ENCODE measurements around the gene ABLIM3. TPM values are rescaled to one million over a fixed set of nuclear protein-coding genes. Genes with fewer than 3 reads are reported as not detected.
A peak's percentile ranks its signal among the peaks of the same experiment; 100 is the strongest.

Gene ABLIM3
- total RNA-seq, 1 donor from 2014 or later, result 122 TPM

DNA sequence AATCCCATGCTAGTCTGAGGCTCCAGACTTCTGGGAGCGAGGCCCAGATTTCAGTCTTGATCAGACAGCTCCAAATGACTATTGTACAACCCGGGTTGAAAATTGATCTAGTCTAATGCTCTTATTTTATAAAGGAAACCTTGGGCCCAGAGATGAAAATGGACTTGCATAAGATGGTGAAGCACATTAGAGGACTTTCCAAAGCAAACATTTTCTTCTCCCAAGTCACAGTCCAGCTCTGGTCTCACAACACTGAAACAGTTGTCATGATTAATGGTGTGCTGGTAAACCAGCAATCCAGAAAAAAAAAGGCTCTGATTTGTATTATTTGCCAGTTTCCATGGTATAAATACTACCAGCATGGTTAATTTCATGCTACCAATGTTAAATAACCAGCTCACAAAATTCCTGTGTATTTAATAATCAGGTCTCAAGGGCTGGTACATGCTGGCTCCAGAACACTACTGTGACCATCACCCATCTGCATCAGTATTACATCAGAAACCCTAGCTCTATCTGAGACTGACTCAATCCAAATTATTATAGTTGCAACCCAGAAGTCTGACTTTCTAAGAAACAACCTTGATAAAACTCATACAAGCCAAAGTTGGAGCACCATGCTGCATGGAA, 32.5 kb upstream of the ABLIM3 start:
- H3K27ac ChIP-seq (replicated peaks), result no peak overlapping the region
- intact Hi-C loops (cut with micrococcal nuclease), result no loop called here

DNA sequence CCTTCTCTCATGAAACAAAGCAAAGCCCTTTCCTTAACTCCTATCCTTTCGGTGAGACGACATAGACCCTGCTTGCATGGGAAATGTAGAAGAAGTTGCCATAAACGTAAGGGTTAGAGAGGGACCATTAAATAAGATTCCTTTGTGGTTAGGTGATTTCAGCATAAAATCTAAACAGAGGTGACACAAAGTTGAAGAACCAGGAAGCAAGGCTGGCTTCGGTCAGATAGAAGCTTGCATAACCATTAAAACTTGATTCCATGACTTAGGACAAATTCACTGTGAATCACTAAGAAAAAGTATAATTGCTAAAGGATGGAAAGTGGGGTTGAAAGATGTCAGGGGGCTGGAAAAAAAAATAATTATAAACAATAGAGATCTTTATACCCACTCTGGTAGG, 30.9 kb upstream of the ABLIM3 start:
- Histone ChIP-seq H3K9me3 (replicated peaks) (no peaks in the 10 kb centered on the region), H3K27ac (replicated peaks) (no peak overlapping the region), H3K4me1 (peaks cover 18% of the 10 kb centered on the region), H3K36me3 (no peaks in the 10 kb centered on the region), H3K4me3 (no peak overlapping the region), H3K27me3 (ENCODE audit: low read depth) (no peaks in the 10 kb centered on the region)
- intact Hi-C loops (cut with micrococcal nuclease), result loop anchor here (10.0 kb wide), 1 partner anchor 376 kb away; no protein-coding TSS in a partner anchor
- no peak for TF ChIP-seq CTCF (IDR thresholded peaks at IDR 0.05; ENCODE audit: borderline replicate concordance)
- DNase-seq, result no peak

More for the DNA sequence above, 32.5 kb upstream of the ABLIM3 start:
- no peak for TF ChIP-seq CTCF (IDR thresholded peaks at IDR 0.05; ENCODE audit: borderline replicate concordance)
- no peaks in the 10 kb centered on the region for H3K9me3 ChIP-seq (replicated peaks)
- no peaks in the 10 kb centered on the region for H3K36me3 ChIP-seq
- H3K27me3 ChIP-seq (ENCODE audit: low read depth), result no peaks in the 10 kb centered on the region
- H3K4me3 ChIP-seq, result no peak overlapping the region
- DNase-seq, result no peak
- H3K4me1 ChIP-seq, result peaks cover 6% of the 10 kb centered on the region

DNA sequence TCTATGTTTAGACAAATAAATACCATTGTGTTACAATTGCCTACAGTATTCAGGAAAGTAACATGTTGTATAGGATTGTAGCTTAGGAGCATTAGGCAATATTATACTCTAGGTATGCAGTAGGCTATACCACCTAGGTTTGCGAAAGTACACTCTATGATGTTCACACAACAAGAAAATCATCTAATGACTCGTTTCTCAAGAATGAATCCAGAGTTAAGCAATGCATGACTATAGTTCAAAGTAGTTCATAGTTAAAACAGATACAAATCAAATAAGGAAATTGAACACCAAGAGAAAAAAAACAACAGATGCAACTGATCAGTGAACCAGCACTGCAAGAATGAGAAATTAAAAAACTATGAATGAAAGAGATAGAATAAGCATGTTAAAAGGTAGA, 27.6 kb upstream of the ABLIM3 start:
- H3K36me3 ChIP-seq, result no peaks in the 10 kb centered on the region
- H3K4me1 ChIP-seq, result peaks cover 18% of the 10 kb centered on the region
- no peak for TF ChIP-seq CTCF (IDR thresholded peaks at IDR 0.05; ENCODE audit: borderline replicate concordance)
- no peak for DNase-seq
- no peaks in the 10 kb centered on the region for H3K27me3 ChIP-seq (ENCODE audit: low read depth)
- H3K4me3 ChIP-seq, result no peak overlapping the region
- no peaks in the 10 kb centered on the region for H3K9me3 ChIP-seq (replicated peaks)
- H3K27ac ChIP-seq (replicated peaks), result no peak overlapping the region
- intact Hi-C loops (cut with micrococcal nuclease), result loop anchor here (10.0 kb wide), 1 partner anchor 379 kb away; no protein-coding TSS in a partner anchor

DNA sequence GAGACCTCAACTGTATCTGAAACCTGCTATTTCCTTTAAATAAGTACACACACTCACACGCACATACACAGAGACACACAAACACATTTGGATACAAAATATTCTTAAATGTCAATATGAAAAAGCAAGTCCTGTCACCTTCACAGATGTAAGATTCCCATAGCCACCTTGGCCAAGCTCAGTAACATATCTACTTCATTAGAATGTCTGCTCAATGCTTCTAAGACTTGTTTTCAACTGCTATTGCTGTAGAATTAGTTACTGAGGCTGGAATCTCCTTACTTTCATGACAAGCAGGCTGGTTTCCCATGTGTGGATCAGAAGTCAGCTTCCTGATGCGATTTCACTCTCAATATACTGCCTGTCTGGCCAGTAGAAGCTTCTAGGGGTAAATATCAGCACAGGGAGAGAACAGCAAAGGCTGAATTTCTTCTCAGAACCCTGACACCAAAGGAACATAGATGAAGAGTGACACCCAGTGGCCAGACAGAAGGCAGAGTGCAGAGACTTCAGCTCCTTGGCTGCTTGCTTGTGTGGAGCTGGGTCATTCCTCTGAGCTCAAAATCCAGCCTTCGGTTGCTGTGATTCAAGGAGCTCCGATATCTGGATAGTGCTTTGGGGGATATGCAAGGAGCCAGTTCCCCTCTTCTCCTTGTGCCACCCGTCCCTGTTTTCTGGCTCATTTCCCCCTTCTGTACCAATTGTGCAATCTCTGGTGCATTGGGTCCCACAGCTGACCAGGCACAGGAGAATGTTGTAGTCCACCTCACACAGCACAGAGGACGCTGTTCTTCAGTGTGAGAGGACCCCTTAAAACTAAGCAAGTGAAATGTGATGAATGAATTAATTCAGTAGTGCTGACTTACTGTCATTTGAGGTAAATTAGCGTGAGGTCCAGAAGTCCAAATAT, 26.6 kb upstream of the ABLIM3 start:
- peak overlapping the region; percentile 37 for H3K27ac ChIP-seq (replicated peaks)
- no peaks in the 10 kb centered on the region for H3K27me3 ChIP-seq (ENCODE audit: low read depth)
- no peaks in the 10 kb centered on the region for H3K9me3 ChIP-seq (replicated peaks)
- TF ChIP-seq CTCF (IDR thresholded peaks at IDR 0.05; ENCODE audit: borderline replicate concordance), result peak; percentile 89
- H3K4me3 ChIP-seq, result no peak overlapping the region
- intact Hi-C loops (cut with micrococcal nuclease), result loop anchor here (10.0 kb wide), 1 partner anchor 380 kb away; no protein-coding TSS in a partner anchor
- no peaks in the 10 kb centered on the region for H3K36me3 ChIP-seq
- DNase-seq, result peak; percentile 38
- peaks cover 12% of the 10 kb centered on the region for H3K4me1 ChIP-seq

DNA sequence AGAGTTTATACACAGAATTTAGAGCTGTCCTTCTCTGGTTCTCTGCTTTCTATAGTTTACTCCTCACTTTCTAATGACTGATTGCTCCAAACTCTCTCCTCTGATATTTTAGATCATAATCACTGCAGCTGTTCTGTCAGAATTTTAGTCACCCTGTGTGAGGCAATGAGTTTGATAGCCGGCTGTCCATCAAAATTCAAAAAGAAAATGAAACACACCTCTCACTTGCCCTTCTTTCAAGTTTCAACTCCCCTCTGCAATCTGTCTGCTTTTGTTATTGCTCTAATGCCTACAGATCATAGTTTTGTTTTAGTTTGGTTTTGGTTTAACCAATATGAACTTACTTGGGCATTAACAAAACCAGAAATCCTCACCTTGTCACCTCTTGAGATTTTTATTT, 23.3 kb upstream of the ABLIM3 start:
- H3K9me3 ChIP-seq (replicated peaks), result no peaks in the 10 kb centered on the region
- no peak for TF ChIP-seq CTCF (IDR thresholded peaks at IDR 0.05; ENCODE audit: borderline replicate concordance)
- intact Hi-C loops (cut with micrococcal nuclease), result loop anchor here (10.0 kb wide), 1 partner anchor 383 kb away; no protein-coding TSS in a partner anchor
- no peaks in the 10 kb centered on the region for H3K27me3 ChIP-seq (ENCODE audit: low read depth)
- peaks cover 12% of the 10 kb centered on the region for H3K4me1 ChIP-seq
- H3K27ac ChIP-seq (replicated peaks), result no peak overlapping the region
- DNase-seq, result no peak
- no peak overlapping the region for H3K4me3 ChIP-seq
- no peaks in the 10 kb centered on the region for H3K36me3 ChIP-seq

Data from left ventricle myocardium inferior (tissue), 1 donor.